Measurements from ENCODE around the gene CDH15. TPM values are rescaled to one million over a fixed set of nuclear protein-coding genes. Genes with fewer than 3 reads are reported as not detected.
A peak's percentile ranks its signal among the peaks of the same experiment; 100 is the strongest.

CDH15 gene
- total and polyA plus RNA-seq, 9 of the 15 experiments (the other 6 are each of a cell fraction or from before 2014, with no cell fraction given): 0.07 to 0.18 TPM; not detected in 7

DNA sequence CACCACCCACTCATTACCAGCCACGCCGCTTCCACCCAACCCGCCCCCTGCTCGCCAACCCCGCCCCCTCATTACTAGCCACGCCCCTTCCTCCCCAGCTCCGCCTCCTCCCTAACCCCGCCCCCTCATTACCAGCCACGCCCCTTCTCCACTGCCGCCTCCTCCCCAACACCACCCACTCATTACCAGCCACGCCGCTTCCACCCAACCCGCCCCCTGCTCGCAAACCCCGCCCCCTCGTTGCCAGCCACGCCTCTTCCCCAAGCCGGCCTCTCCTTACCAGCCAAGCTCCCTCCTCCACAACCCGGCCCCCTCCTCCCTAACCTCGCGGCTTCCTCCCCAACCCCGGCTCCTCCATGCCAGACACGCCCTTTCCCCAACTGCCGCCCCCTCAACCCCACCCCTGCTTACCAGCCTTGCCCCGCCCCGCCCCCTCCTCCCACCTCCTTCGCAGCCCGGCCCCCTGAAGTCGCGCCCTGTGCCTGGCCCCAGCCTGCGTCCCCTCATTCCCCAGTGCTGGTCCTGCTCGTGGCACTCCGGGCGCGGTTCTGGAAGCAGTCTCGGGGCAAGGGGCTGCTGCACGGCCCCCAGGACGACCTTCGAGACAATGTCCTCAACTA lies 21.5 kb downstream of the CDH15 start:
- Histone ChIP-seq H3K4me1 (replicated peaks in 1 of 2; ENCODE audit: control insufficient read depth in 2 of 2, insufficient read depth in 2 of 2, low read length in 2 of 2) (peaks cover 0 to 66% of the 10 kb centered on the region in 2 experiments; a peak in 4 of 5 replicates), H3K27me3 (ENCODE audit: control insufficient read depth in 2 of 2, insufficient read depth in 2 of 2, low read length in 2 of 2) (peaks cover 0 to 14% of the 10 kb centered on the region in 2 experiments; a peak in 1 of 5 replicates), H3K27ac (ENCODE audit: extremely low read depth, low read depth, low read length) (no peak overlapping the region), H3K9me1 (ENCODE audit: control insufficient read depth, insufficient read depth, low read length) (no peaks in the 10 kb centered on the region), H3K79me2 (ENCODE audit: control insufficient read depth, insufficient read depth, low read length) (no peaks in the 10 kb centered on the region), H3K4me2 (ENCODE audit: insufficient read depth, low read length) (peak overlapping the region; percentile 64), H3K36me3 (ENCODE audit: control insufficient read depth, insufficient read depth, low read length) (no peaks in the 10 kb centered on the region), H2AFZ (ENCODE audit: low read depth, low read length) (peak overlapping the region; percentile 66; the same call in 1 of the 2 replicates), H3K9ac (ENCODE audit: insufficient read depth in 1 of 2, low read depth in 2 of 2, low read length in 2 of 2) (peak overlapping the region in 1 of 2 experiments; percentile 55; a peak in 1 of 4 replicates), H4K20me1 (replicated peaks; ENCODE audit: control insufficient read depth, insufficient read depth, low read length) (no peaks in the 10 kb centered on the region), H3K9me3 (replicated peaks; ENCODE audit: control insufficient read depth, insufficient read depth, low read depth, low read length) (no peaks in the 10 kb centered on the region), H3K4me3 (peak overlapping the region; percentile 19)
- no TSS peak for BruUV-seq (replicated peaks)
- in situ Hi-C loops (cut with MboI): no loop called here
- ChIA-PET POLR2A (interaction anchor here (0.5 to 1.6 kb wide), 3 partner anchors 16 to 438 kb away, joined by 3 to 7 read pairs (median 4); partner anchors contain the start of gene APRT), CTCF (ENCODE audit: low intra/inter-chr PET ratio) (no interaction called here)
- FAIRE-seq: peak; percentile 98
- TF ChIP-seq E2F6 (IDR thresholded peaks at IDR 0.05; ENCODE audit: borderline replicate concordance in 1 of 2, extremely low read depth in 1 of 2, insufficient read depth in 1 of 2, insufficient read length in 1 of 2, low read depth in 1 of 2, low read length in 1 of 2, poor library complexity in 1 of 2, severe bottlenecking in 1 of 2) (peak in 1 of 2 experiments; percentile 6), ZNF263 (CRISPR knock-in tag; IDR thresholded peaks at IDR 0.05; ENCODE audit: borderline replicate concordance) (peak; percentile 90), ZBTB7A (IDR thresholded peaks at IDR 0.05; ENCODE audit: borderline replicate concordance, control insufficient read depth, low read depth, low read length) (peak; percentile 46; the same call in 1 of the 2 replicates), PHF8 (IDR thresholded peaks at IDR 0.05; ENCODE audit: borderline replicate concordance, low read length) (peak; percentile 10; the same call in 1 of the 2 replicates), ZNF436 (CRISPR knock-in tag; IDR thresholded peaks at IDR 0.05) (no peak), NKRF (IDR thresholded peaks at IDR 0.05; ENCODE audit: borderline replicate concordance) (no peak)
- TF ChIP-seq, protein P1, sequence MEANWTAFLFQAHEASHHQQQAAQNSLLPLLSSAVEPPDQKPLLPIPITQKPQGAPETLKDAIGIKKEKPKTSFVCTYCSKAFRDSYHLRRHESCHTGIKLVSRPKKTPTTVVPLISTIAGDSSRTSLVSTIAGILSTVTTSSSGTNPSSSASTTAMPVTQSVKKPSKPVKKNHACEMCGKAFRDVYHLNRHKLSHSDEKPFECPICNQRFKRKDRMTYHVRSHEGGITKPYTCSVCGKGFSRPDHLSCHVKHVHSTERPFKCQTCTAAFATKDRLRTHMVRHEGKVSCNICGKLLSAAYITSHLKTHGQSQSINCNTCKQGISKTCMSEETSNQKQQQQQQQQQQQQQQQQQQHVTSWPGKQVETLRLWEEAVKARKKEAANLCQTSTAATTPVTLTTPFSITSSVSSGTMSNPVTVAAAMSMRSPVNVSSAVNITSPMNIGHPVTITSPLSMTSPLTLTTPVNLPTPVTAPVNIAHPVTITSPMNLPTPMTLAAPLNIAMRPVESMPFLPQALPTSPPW (CRISPR knock-in tag; IDR thresholded peaks at IDR 0.05): peak; percentile 75
- intact Hi-C loops (cut with micrococcal nuclease): no loop called here
- peak; percentile 93 to 96 (median 96) for DNase-seq (ENCODE audit: extremely low read depth in 1 of 4, low spot score in 3 of 4)
- peak; percentile 92 for ATAC-seq
- 1% methylated on average over 12 of the region's 39 CpGs for WGBS (ENCODE audit: insufficient coverage, low coverage, missing lambda C conversion rate)

Data from K562 (cell line).